ENCODE measurements around the gene GCNT3.

The GCNT3 gene

DNA sequence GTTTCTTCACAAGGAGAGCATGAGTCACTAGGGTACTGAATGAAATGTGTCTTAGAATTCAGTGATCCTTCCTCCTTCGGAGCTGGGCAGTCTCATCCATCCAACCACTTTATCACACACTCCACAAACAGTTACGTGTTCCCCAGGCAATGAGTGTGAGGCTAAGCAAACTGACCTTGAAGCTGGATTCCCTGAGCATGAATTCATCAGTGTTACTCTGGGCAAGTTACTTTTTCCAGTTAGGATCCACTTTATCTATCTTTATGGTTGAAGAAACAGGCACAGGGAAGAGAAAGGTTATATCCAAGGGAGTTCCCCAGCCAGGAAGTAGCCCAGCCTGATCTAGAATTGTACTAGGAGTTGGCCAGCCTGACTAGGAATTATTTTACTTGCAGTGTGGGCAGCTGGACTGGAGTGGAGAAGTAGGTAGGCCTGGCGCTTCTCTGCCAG, 17.1 kb upstream of the GCNT3 start:
- no peak overlapping the region for H3K4me3 ChIP-seq (ENCODE audit: low read length)
- H3K27me3 ChIP-seq (ENCODE audit: control insufficient read depth, insufficient read depth, low read length), result no peaks in the 10 kb centered on the region
- H3K4me1 ChIP-seq (ENCODE audit: control insufficient read depth, low read depth, low read length), result no peaks in the 10 kb centered on the region
- H3K27ac ChIP-seq (ENCODE audit: low read length), result no peak overlapping the region
- H3K9ac ChIP-seq (ENCODE audit: low read length), result no peak overlapping the region
- no peaks in the 10 kb centered on the region for H3K36me3 ChIP-seq (ENCODE audit: control insufficient read depth, low read depth, low read length)
- H3K9me3 ChIP-seq (ENCODE audit: control insufficient read depth, low read depth, low read length), result no peaks in the 10 kb centered on the region

DNA sequence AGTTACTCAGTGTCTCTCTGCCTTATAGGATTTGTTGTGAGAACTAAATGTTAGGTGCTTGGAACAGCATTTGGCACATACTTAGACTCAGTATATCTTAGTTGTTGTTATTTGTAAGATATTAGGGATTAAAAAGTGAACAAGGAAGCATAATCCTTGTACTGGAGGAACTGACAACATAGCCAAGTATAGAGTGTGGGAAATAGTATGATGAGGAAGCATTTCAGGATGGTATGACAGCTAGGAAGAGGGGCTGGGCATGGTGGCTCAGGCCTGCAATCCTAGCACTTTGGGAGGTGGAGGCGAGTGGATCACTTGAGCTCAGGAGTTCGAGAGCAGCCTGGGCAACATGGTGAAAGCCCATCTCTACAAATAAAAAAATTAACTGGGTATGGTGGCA, 16.6 kb upstream of the GCNT3 start:
- H3K27ac ChIP-seq (ENCODE audit: low read length), result no peak overlapping the region
- no peak overlapping the region for H3K4me3 ChIP-seq (ENCODE audit: low read length)
- H3K4me1 ChIP-seq (ENCODE audit: control insufficient read depth, low read depth, low read length), result no peaks in the 10 kb centered on the region
- H3K9me3 ChIP-seq (ENCODE audit: control insufficient read depth, low read depth, low read length), result no peaks in the 10 kb centered on the region
- H3K27me3 ChIP-seq (ENCODE audit: control insufficient read depth, insufficient read depth, low read length), result no peaks in the 10 kb centered on the region
- H3K36me3 ChIP-seq (ENCODE audit: control insufficient read depth, low read depth, low read length), result no peaks in the 10 kb centered on the region
- no peak overlapping the region for H3K9ac ChIP-seq (ENCODE audit: low read length)

DNA sequence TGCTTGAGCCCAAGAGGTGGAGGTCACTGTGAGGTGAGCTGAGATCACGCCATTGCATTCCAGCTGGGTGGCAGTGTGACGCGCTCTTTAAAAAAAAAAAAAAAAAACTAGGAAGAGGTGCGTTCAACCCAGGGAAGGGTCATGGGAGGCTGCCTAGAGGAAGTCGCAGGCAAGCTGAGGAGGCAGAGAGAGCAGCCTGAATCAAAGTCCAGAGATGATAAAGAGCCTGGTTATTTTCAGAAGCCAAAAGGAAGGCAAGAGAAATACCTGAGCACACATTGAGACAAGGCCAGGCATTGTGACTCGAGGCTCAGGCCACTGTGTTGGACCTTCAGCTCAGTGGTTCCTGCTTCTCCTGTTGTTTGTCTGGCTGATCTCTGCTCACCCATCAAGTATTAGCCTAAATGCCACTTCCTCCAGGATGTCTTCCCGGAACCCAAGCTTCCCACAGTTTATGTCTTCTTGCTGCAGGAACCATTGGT, 16.1 kb upstream of the GCNT3 start:
- Histone ChIP-seq H3K36me3 (ENCODE audit: control insufficient read depth, low read depth, low read length) (no peaks in the 10 kb centered on the region), H3K27me3 (ENCODE audit: control insufficient read depth, insufficient read depth, low read length) (no peaks in the 10 kb centered on the region), H3K4me3 (ENCODE audit: low read length) (no peak overlapping the region), H3K9me3 (ENCODE audit: control insufficient read depth, low read depth, low read length) (no peaks in the 10 kb centered on the region), H3K27ac (ENCODE audit: low read length) (no peak overlapping the region), H3K4me1 (ENCODE audit: control insufficient read depth, low read depth, low read length) (no peaks in the 10 kb centered on the region), H3K9ac (ENCODE audit: low read length) (no peak overlapping the region)

DNA sequence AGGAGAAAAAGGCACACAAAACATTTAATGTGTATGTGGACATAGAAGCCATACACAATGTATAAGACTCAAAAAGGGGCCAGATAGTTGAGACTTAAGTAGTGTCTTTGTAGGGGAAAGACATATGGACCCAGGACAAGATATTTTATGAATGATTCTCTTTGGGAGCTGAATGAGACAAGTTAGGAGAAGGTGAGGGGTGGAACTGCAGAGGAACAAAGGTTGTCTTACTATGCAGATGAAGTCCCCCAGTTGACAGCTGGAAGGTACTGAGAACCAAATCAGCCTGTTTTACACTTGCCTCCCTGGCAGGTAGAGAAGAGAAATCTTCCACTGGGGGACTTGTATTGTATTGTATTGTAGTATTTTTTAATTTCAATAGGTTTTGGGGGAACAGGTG, 14.9 kb upstream of the GCNT3 start:
- Histone ChIP-seq H3K4me1 (ENCODE audit: control insufficient read depth, low read depth, low read length) (no peaks in the 10 kb centered on the region), H3K36me3 (ENCODE audit: control insufficient read depth, low read depth, low read length) (no peaks in the 10 kb centered on the region), H3K9me3 (ENCODE audit: control insufficient read depth, low read depth, low read length) (no peaks in the 10 kb centered on the region), H3K27ac (ENCODE audit: low read length) (no peak overlapping the region), H3K27me3 (ENCODE audit: control insufficient read depth, insufficient read depth, low read length) (no peaks in the 10 kb centered on the region), H3K9ac (ENCODE audit: low read length) (no peak overlapping the region), H3K4me3 (ENCODE audit: low read length) (no peak overlapping the region)

DNA sequence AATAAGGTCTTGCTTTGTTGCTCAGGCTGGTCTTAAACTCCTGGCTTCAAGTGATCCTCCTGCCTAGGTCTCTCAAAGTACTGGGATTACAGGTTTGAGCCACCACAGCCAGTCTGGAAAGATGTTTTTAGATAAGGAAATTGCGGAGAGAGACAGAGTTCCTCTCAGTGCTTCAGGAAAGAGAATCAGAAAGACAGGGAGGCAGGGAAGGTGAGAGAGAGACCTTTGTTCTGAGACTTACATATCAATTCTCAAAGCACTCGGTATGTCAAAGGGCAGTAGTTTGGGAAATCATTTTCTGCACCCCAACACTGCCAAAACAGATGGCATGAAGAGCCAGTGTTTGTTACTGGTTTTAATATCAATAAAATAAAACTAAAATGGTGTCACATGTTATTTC, 13.1 kb upstream of the GCNT3 start:
- Histone ChIP-seq H3K9ac (ENCODE audit: low read length) (no peak overlapping the region), H3K9me3 (ENCODE audit: control insufficient read depth, low read depth, low read length) (no peaks in the 10 kb centered on the region), H3K27ac (ENCODE audit: low read length) (no peak overlapping the region), H3K4me1 (ENCODE audit: control insufficient read depth, low read depth, low read length) (no peaks in the 10 kb centered on the region), H3K4me3 (ENCODE audit: low read length) (no peak overlapping the region), H3K27me3 (ENCODE audit: control insufficient read depth, insufficient read depth, low read length) (no peaks in the 10 kb centered on the region), H3K36me3 (ENCODE audit: control insufficient read depth, low read depth, low read length) (no peaks in the 10 kb centered on the region)

DNA sequence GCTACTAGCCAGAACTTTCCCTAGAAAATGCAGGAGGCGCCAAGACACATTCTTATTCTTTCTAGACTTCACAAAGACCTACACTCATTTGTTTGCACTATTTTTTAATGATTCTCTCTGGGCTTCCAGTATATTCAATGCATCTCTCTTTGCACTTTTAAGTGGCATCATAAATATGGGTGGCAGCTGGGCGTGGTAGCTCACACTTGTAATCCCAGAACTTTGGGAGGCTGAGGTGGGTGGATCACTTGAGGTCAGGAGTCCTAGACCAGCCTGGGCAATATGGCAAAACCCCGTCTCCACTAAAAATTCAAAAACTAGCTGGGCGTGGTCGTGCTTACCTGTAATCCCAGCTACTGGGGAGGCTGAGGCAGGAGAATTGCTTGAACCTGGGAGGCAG, 5.6 kb upstream of the GCNT3 start:
- Histone ChIP-seq H3K27me3 (ENCODE audit: control insufficient read depth, insufficient read depth, low read length) (no peaks in the 10 kb centered on the region), H3K4me1 (ENCODE audit: control insufficient read depth, low read depth, low read length) (no peaks in the 10 kb centered on the region), H3K9me3 (ENCODE audit: control insufficient read depth, low read depth, low read length) (no peaks in the 10 kb centered on the region), H3K27ac (ENCODE audit: low read length) (no peak overlapping the region), H3K36me3 (ENCODE audit: control insufficient read depth, low read depth, low read length) (no peaks in the 10 kb centered on the region), H3K9ac (ENCODE audit: low read length) (no peak overlapping the region), H3K4me3 (ENCODE audit: low read length) (no peak overlapping the region)

DNA sequence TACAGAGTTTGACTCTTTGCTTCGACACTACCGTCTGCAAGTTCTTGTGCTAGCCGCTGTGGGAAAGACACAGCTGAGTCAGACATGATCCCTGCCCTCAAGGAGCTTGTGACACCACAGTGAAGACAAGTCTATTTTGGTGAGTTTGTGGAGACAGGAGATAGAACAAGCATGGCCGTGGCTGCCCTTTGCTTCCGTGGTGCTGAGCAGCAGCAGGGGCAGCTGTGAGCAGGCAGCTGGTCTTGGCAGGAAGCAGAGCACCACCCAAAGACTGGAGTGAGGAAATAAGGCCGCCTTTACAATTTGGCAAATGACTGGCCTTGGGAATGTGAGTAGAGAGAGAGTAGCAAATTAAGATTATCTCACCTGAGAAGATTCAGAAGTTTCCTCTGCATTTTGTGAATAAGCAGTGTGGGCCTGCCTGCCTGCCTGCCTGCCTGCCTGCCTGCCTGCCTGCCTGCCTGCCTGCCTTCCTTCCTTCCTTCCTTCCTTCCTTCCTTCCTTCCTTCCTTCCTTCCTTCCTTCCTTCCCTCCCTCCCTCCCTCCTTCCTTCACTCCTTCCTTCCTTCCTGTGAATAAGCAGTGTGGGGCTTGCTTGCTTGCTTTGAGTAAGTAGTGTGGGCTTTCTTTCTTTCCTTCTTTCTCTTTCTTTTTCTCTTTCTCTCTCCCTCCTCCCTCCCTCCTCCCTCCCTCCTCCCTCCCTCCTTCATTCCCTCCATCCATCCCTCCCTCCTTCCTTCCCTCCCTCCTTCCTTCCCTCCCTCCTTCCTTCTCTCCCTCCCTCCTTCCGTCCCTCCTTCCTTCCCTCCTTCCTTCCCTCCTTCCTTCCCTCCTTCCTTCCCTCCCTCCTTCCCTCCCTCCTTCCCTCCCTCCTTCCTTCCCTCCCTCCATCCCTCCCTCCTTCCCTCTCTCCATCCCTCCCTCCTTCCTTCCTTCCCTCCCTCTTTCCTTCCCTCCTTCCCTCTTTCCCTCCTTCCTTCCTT, 1.6 kb upstream of the GCNT3 start:
- H3K4me3 ChIP-seq (ENCODE audit: low read length), result no peak overlapping the region
- no peaks in the 10 kb centered on the region for H3K4me1 ChIP-seq (ENCODE audit: control insufficient read depth, low read depth, low read length)
- no peaks in the 10 kb centered on the region for H3K36me3 ChIP-seq (ENCODE audit: control insufficient read depth, low read depth, low read length)
- no peaks in the 10 kb centered on the region for H3K27me3 ChIP-seq (ENCODE audit: control insufficient read depth, insufficient read depth, low read length)
- H3K9me3 ChIP-seq (ENCODE audit: control insufficient read depth, low read depth, low read length), result no peaks in the 10 kb centered on the region
- H3K9ac ChIP-seq (ENCODE audit: low read length), result no peak overlapping the region
- no peak overlapping the region for H3K27ac ChIP-seq (ENCODE audit: low read length)

DNA sequence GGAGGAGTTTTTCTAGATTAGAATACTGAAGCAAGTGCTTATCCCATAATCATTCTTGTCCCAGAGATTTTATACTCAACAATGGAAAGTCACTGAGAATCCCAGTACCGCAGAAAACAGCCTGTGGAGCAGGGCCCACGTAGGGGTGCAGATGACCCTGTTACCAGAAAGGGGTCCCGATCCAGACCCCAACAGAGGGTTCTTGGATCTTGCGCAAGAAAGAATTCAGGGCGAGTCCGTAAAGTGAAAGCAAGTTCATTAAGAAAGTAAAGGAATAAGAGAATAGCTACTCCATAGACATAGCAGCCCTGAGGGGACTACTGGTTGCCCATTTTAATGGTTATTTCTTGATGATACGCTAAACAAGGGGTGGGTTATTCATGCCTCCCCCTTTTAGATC, 2.6 kb downstream of the GCNT3 start:
- Histone ChIP-seq H3K9me3 (ENCODE audit: control insufficient read depth, low read depth, low read length) (no peaks in the 10 kb centered on the region), H3K9ac (ENCODE audit: low read length) (no peak overlapping the region), H3K27ac (ENCODE audit: low read length) (no peak overlapping the region), H3K27me3 (ENCODE audit: control insufficient read depth, insufficient read depth, low read length) (no peaks in the 10 kb centered on the region), H3K4me1 (ENCODE audit: control insufficient read depth, low read depth, low read length) (no peaks in the 10 kb centered on the region), H3K36me3 (ENCODE audit: control insufficient read depth, low read depth, low read length) (no peaks in the 10 kb centered on the region), H3K4me3 (ENCODE audit: low read length) (no peak overlapping the region)

DNA sequence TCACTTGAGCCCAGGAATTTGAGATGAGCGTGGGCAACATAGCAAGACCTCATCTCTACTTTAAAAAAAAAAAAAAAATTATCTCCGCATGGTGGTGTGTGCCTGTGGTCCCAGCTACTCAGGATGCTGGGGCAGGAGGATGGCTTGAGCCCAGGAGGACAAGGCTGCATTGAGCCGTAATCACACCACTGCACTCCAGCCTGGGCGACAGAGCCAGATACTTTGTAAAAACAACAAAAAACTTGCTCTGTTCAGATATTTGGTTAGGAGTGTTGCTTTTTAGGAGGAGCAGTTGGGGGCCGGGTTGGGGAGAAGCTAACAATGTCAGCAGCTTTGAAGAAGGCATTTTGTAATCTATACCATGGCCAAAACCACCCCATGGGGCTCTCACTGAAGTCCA, 4.1 kb downstream of the GCNT3 start:
- Histone ChIP-seq H3K4me1 (ENCODE audit: control insufficient read depth, low read depth, low read length) (no peaks in the 10 kb centered on the region), H3K9ac (ENCODE audit: low read length) (no peak overlapping the region), H3K9me3 (ENCODE audit: control insufficient read depth, low read depth, low read length) (no peaks in the 10 kb centered on the region), H3K27ac (ENCODE audit: low read length) (no peak overlapping the region), H3K27me3 (ENCODE audit: control insufficient read depth, insufficient read depth, low read length) (no peaks in the 10 kb centered on the region), H3K4me3 (ENCODE audit: low read length) (no peak overlapping the region), H3K36me3 (ENCODE audit: control insufficient read depth, low read depth, low read length) (no peaks in the 10 kb centered on the region)

DNA sequence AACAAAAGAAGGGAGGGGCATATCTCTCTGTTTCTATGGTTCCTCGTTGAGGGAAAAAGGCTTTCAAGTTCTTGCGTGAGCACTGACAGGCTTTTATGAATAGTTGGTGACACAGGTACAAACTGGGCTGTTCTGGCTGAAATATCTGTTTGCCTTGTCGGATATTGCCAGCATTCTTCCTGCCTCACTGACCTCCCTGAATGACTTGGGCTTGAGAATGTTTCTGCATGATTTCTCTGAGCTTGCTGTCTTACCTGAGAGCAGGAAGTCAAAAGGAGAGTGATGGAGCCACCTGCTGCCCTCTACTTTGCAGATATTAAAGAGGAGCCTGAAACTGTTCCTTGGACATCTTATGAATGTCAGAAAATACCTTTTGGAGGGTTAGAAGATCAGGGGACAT, 4.8 kb downstream of the GCNT3 start:
- Histone ChIP-seq H3K4me1 (ENCODE audit: control insufficient read depth, low read depth, low read length) (no peaks in the 10 kb centered on the region), H3K9ac (ENCODE audit: low read length) (no peak overlapping the region), H3K36me3 (ENCODE audit: control insufficient read depth, low read depth, low read length) (no peaks in the 10 kb centered on the region), H3K4me3 (ENCODE audit: low read length) (no peak overlapping the region), H3K27ac (ENCODE audit: low read length) (no peak overlapping the region), H3K9me3 (ENCODE audit: control insufficient read depth, low read depth, low read length) (no peaks in the 10 kb centered on the region), H3K27me3 (ENCODE audit: control insufficient read depth, insufficient read depth, low read length) (no peaks in the 10 kb centered on the region)

DNA sequence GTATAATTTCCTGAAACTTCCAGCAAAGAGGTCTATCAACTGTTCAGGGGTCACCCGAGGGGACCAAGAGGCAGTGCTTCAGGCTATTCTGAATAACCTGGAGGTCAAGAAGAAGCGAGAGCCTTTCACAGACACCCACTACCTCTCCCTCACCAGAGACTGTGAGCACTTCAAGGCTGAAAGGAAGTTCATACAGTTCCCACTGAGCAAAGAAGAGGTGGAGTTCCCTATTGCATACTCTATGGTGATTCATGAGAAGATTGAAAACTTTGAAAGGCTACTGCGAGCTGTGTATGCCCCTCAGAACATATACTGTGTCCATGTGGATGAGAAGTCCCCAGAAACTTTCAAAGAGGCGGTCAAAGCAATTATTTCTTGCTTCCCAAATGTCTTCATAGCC, 6.8 kb downstream of the GCNT3 start:
- H3K27me3 ChIP-seq (ENCODE audit: control insufficient read depth, insufficient read depth, low read length), result no peaks in the 10 kb centered on the region
- no peaks in the 10 kb centered on the region for H3K4me1 ChIP-seq (ENCODE audit: control insufficient read depth, low read depth, low read length)
- no peak overlapping the region for H3K4me3 ChIP-seq (ENCODE audit: low read length)
- no peaks in the 10 kb centered on the region for H3K9me3 ChIP-seq (ENCODE audit: control insufficient read depth, low read depth, low read length)
- H3K27ac ChIP-seq (ENCODE audit: low read length), result no peak overlapping the region
- H3K36me3 ChIP-seq (ENCODE audit: control insufficient read depth, low read depth, low read length), result no peaks in the 10 kb centered on the region
- no peak overlapping the region for H3K9ac ChIP-seq (ENCODE audit: low read length)

DNA sequence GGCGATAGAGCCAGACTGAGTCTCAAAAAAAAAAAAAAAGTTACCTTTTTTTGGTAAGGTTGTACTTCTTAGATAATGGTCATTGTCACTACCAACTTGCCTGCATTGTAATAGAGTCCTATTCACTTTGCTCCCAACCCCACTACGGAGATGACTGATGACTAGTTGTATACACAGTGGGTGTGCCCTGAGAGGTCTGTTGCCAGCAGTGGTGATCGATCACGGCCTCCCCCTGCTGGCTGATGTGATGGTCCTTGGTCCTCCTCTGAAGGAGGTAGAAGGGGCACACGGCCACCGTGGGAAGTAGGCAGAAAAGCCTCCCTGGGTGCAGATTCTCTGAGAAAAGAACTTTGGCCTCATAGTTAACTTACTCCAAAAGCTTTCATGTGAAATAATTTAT, 10.7 kb downstream of the GCNT3 start:
- no peaks in the 10 kb centered on the region for H3K27me3 ChIP-seq (ENCODE audit: control insufficient read depth, insufficient read depth, low read length)
- no peaks in the 10 kb centered on the region for H3K4me1 ChIP-seq (ENCODE audit: control insufficient read depth, low read depth, low read length)
- H3K9ac ChIP-seq (ENCODE audit: low read length), result no peak overlapping the region
- no peaks in the 10 kb centered on the region for H3K9me3 ChIP-seq (ENCODE audit: control insufficient read depth, low read depth, low read length)
- H3K36me3 ChIP-seq (ENCODE audit: control insufficient read depth, low read depth, low read length), result no peaks in the 10 kb centered on the region
- no peak overlapping the region for H3K27ac ChIP-seq (ENCODE audit: low read length)
- no peak overlapping the region for H3K4me3 ChIP-seq (ENCODE audit: low read length)

All from iPS-18a (cell line).